ENCODE results near the gene ARL10.
A peak's percentile ranks its signal among the peaks of the same experiment; 100 is the strongest.

ARL10 gene

GRCh38 chr5:176352116-176352878 lies 13.0 kb upstream of the ARL10 start:
- FAIRE-seq (no peak), DNase-seq (ENCODE audit: insufficient read length, low spot score) (no peak)
- no peak for TF ChIP-seq POLR2A (IDR thresholded peaks at IDR 0.05; ENCODE audit: low read depth, low read length)

GRCh38 chr5:176353533-176353932 lies 11.8 kb upstream of the ARL10 start:
- FAIRE-seq: no peak
- TF ChIP-seq POLR2A (IDR thresholded peaks at IDR 0.05; ENCODE audit: low read depth, low read length): no peak
- no peak for DNase-seq (ENCODE audit: insufficient read length, low spot score)

- FAIRE-seq (no peak), DNase-seq (ENCODE audit: insufficient read length, low spot score) (no peak)
- TF ChIP-seq POLR2A (IDR thresholded peaks at IDR 0.05; ENCODE audit: low read depth, low read length): no peak
Observed at GRCh38 chr5:176355400-176356178, 9.7 kb upstream of the ARL10 start.

- TF ChIP-seq POLR2A (IDR thresholded peaks at IDR 0.05; ENCODE audit: low read depth, low read length): no peak
- FAIRE-seq: no peak
- no peak for DNase-seq (ENCODE audit: insufficient read length, low spot score)
Observed at GRCh38 chr5:176356179-176356566, 9.1 kb upstream of the ARL10 start.

- DNase-seq (ENCODE audit: insufficient read length, low spot score): no peak
- no peak for TF ChIP-seq POLR2A (IDR thresholded peaks at IDR 0.05; ENCODE audit: low read depth, low read length)
- no peak for FAIRE-seq
Observed at GRCh38 chr5:176359658-176360057, 5.6 kb upstream of the ARL10 start.

- FAIRE-seq (no peak), DNase-seq (ENCODE audit: insufficient read length, low spot score) (no peak)
- no peak for TF ChIP-seq POLR2A (IDR thresholded peaks at IDR 0.05; ENCODE audit: low read depth, low read length)
Observed at GRCh38 chr5:176360894-176361436, 4.3 kb upstream of the ARL10 start.

- FAIRE-seq (no peak), DNase-seq (ENCODE audit: insufficient read length, low spot score) (peak; percentile 92)
- TF ChIP-seq POLR2A (IDR thresholded peaks at IDR 0.05; ENCODE audit: low read depth, low read length): peak; percentile 93
Observed at GRCh38 chr5:176361437-176362232, 3.7 kb upstream of the ARL10 start, which contains the start of gene KIAA1191. TSS of gene KIAA1191 (minus strand) at chr5:176361764. CDS start at chr5:176359508, 2,256 bp downstream.

GRCh38 chr5:176362233-176362490 lies 3.1 kb upstream of the ARL10 start:
- no peak for TF ChIP-seq POLR2A (IDR thresholded peaks at IDR 0.05; ENCODE audit: low read depth, low read length)
- FAIRE-seq (no peak), DNase-seq (ENCODE audit: insufficient read length, low spot score) (no peak)

- no peak for DNase-seq (ENCODE audit: insufficient read length, low spot score)
- no peak for TF ChIP-seq POLR2A (IDR thresholded peaks at IDR 0.05; ENCODE audit: low read depth, low read length)
- no peak for FAIRE-seq
Observed at GRCh38 chr5:176364765-176365350, 429 bp upstream of the ARL10 start.

GRCh38 chr5:176366232-176366894 lies 1.1 kb downstream of the ARL10 start:
- no peak for TF ChIP-seq POLR2A (IDR thresholded peaks at IDR 0.05; ENCODE audit: low read depth, low read length)
- FAIRE-seq: no peak
- DNase-seq (ENCODE audit: insufficient read length, low spot score): no peak

- no peak for TF ChIP-seq POLR2A (IDR thresholded peaks at IDR 0.05; ENCODE audit: low read depth, low read length)
- DNase-seq (ENCODE audit: insufficient read length, low spot score) (no peak), FAIRE-seq (no peak)
Observed at GRCh38 chr5:176368726-176369125, 3.4 kb downstream of the ARL10 start.

- FAIRE-seq: no peak
- DNase-seq (ENCODE audit: insufficient read length, low spot score): no peak
Observed at GRCh38 chr5:176369934-176370711, 4.8 kb downstream of the ARL10 start.

More at GRCh38 chr5:176369934-176370711, 4.8 kb downstream of the ARL10 start:
- TF ChIP-seq POLR2A (IDR thresholded peaks at IDR 0.05; ENCODE audit: low read depth, low read length): no peak

Data from H54 (cell line).